ENCODE data around the gene PTPN6. TPM values are rescaled to one million over a fixed set of nuclear protein-coding genes. Genes with fewer than 3 reads are reported as not detected.

Gene PTPN6
- polyA plus RNA-seq, 1 donor, result 21.9 TPM

DNA sequence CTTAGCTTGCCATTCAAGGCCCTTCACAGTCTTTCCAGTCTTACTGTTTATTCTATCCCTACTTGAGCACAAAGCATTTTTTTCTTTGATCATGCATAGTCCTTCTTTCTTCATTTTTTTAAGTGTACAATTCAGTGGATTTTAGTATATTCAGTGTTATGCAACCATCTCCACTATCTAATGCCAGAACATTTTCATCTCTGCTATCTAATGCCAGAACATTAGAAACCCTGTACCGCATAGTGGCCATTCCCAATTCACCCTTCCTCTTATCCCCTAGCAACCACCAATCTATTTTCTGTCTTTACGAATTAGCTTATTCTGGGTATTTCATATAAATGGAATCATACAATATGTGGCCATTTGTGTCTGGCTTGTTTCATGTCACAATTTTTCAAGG lies 53.7 kb downstream of the PTPN6 start:
- no peak for DNase-seq

DNA sequence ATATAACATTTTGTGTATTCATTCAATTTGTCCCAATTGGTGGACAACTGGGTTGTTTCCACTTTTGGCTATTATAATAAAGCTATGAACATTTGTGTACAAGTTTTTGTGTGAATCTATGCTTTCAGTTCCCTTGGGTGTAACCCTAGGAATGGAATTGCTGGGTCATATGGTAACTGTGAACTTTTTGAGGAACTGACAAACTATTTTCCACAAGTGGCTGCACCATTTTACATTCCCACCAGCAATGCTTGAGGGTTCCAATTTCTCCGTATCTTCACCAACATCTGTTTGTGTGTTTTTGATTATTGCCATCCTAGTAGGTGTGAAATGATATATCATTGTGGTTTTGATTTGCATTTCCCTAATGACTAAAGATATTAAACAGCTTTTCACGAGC lies 54.2 kb downstream of the PTPN6 start:
- DNase-seq, result no peak

GRCh38 chr12:7006639-7007038 lies 55.5 kb downstream of the PTPN6 start:
- DNase-seq, result no peak

- DNase-seq, result no peak
Measured at GRCh38 chr12:7008864-7009263, 57.7 kb downstream of the PTPN6 start.

GRCh38 chr12:7009512-7009911 lies 58.4 kb downstream of the PTPN6 start:
- DNase-seq, result no peak

Other genes with a start within 250 kb of the PTPN6 start
- 61.9 TPM for gene COPS7A, start 227.3 kb upstream of the PTPN6 start, polyA plus RNA-seq (ENCODE audit: insufficient read length)
- gene MLF2, start 198.2 kb upstream of the PTPN6 start, polyA plus RNA-seq (ENCODE audit: insufficient read length), result 187 TPM
- gene PTMS, start 185.0 kb upstream of the PTPN6 start, polyA plus RNA-seq (ENCODE audit: insufficient read length), result 460 TPM
- gene LAG3, start 178.8 kb upstream of the PTPN6 start, polyA plus RNA-seq (ENCODE audit: insufficient read length), result 1.9 TPM
- gene CD4, start 161.8 kb upstream of the PTPN6 start, polyA plus RNA-seq (ENCODE audit: insufficient read length), result 25.5 TPM
- 25.8 TPM for gene GPR162, start 129.5 kb upstream of the PTPN6 start, polyA plus RNA-seq (ENCODE audit: insufficient read length)
- 29.9 TPM for gene P3H3, start 122.9 kb upstream of the PTPN6 start, polyA plus RNA-seq (ENCODE audit: insufficient read length)
- 13.3 TPM for gene GNB3, start 110.4 kb upstream of the PTPN6 start, polyA plus RNA-seq (ENCODE audit: insufficient read length)
- 42.7 TPM for gene CDCA3, start 100.1 kb upstream of the PTPN6 start, polyA plus RNA-seq (ENCODE audit: insufficient read length)
- gene USP5, start 99.2 kb upstream of the PTPN6 start, polyA plus RNA-seq (ENCODE audit: insufficient read length), result 58.3 TPM
- 515 TPM for gene TPI1, start 83.8 kb upstream of the PTPN6 start, polyA plus RNA-seq (ENCODE audit: insufficient read length)
- gene SPSB2, start 78.1 kb upstream of the PTPN6 start, polyA plus RNA-seq (ENCODE audit: insufficient read length), result 9.2 TPM
- 20.2 TPM for gene LRRC23, start 46.5 kb upstream of the PTPN6 start, polyA plus RNA-seq (ENCODE audit: insufficient read length)
- 14.8 TPM for gene ENO2, start 36.8 kb upstream of the PTPN6 start, polyA plus RNA-seq (ENCODE audit: insufficient read length)
- 109 TPM for gene ATN1, start 23.4 kb upstream of the PTPN6 start, polyA plus RNA-seq (ENCODE audit: insufficient read length)
- not detected for gene RNU7-1, start 7.5 kb upstream of the PTPN6 start, polyA plus RNA-seq (ENCODE audit: insufficient read length)
- 118 TPM for gene C12orf57, start 7.3 kb upstream of the PTPN6 start, polyA plus RNA-seq (ENCODE audit: insufficient read length)
- gene PHB2, start 19.3 kb downstream of the PTPN6 start, polyA plus RNA-seq (ENCODE audit: insufficient read length), result 236 TPM
- gene EMG1, start 19.6 kb downstream of the PTPN6 start, polyA plus RNA-seq (ENCODE audit: insufficient read length), result 51.1 TPM
- gene LPCAT3, start 67.1 kb downstream of the PTPN6 start, polyA plus RNA-seq (ENCODE audit: insufficient read length), result 80.7 TPM
- 53.5 TPM for gene C1S, start 109.4 kb downstream of the PTPN6 start, polyA plus RNA-seq (ENCODE audit: insufficient read length)
- 40.5 TPM for gene C1R, start 141.1 kb downstream of the PTPN6 start, polyA plus RNA-seq (ENCODE audit: insufficient read length)
- gene C1RL, start 157.9 kb downstream of the PTPN6 start, polyA plus RNA-seq (ENCODE audit: insufficient read length), result 46.0 TPM
- 54.0 TPM for gene RBP5, start 177.5 kb downstream of the PTPN6 start, polyA plus RNA-seq (ENCODE audit: insufficient read length)
- 128 TPM for gene CLSTN3, start 179.0 kb downstream of the PTPN6 start, polyA plus RNA-seq (ENCODE audit: insufficient read length)
- gene PEX5, start 238.3 kb downstream of the PTPN6 start, polyA plus RNA-seq (ENCODE audit: insufficient read length), result 50.7 TPM

All from left kidney (tissue), 2 donors.